Skin of body (tissue), 2 donors: ENCODE results near the gene ASGR2. TPM values are rescaled to one million over a fixed set of nuclear protein-coding genes. Genes with fewer than 3 reads are reported as not detected.
"Not testable (repeated sequence)": the region's sequence is repeated elsewhere in the genome, so short reads cannot be mapped to it uniquely, and the experiment has no call there.

Experiments used
- DNase-seq: peaks from one replicate; lab custom pipeline; 2025; lab: John Stamatoyannopoulos, UW
- total RNA-seq: library from RNA; depleted of rRNA; stranded (reverse); fragments of >200 nt; gene quantifications from one replicate; pipeline ENCODE4 v1.2.3, GENCODE V29; 2014

Gene ASGR2
- total RNA-seq, 1 donor from 2014 or later = 0.39 TPM

DNA sequence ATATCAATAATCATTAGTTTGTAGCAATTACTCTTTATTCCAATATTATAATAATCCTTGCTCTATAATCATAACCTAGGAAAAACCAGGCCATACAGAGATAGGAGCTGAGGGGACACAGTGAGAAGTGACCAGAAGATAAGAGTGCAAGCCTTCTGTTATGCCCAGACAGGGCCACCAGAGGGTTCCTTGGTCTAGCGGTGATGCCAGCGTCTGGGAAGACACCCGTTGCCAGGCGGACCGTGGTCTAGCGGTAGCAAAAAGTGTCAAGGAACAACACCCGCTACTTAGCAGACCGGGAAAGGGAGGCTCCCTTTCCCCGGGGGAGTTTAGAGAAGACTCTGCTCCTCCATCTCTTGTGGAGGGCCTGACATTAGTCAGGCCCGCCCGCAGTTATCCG is 11.8 kb upstream of the ASGR2 start:
- DNase-seq = not testable (repeated sequence)

- no peak for DNase-seq
Observed at GRCh38 chr17:7124923-7125322, 10.3 kb upstream of the ASGR2 start.

GRCh38 chr17:7123844-7124243 is 9.2 kb upstream of the ASGR2 start:
- DNase-seq = no peak

- no peak for DNase-seq
Observed at GRCh38 chr17:7122381-7122780, 7.8 kb upstream of the ASGR2 start.

- DNase-seq = not testable (repeated sequence)
Observed at GRCh38 chr17:7120635-7121034, 6.0 kb upstream of the ASGR2 start.

- DNase-seq = no peak
Observed at GRCh38 chr17:7120123-7120522, 5.5 kb upstream of the ASGR2 start.

DNA sequence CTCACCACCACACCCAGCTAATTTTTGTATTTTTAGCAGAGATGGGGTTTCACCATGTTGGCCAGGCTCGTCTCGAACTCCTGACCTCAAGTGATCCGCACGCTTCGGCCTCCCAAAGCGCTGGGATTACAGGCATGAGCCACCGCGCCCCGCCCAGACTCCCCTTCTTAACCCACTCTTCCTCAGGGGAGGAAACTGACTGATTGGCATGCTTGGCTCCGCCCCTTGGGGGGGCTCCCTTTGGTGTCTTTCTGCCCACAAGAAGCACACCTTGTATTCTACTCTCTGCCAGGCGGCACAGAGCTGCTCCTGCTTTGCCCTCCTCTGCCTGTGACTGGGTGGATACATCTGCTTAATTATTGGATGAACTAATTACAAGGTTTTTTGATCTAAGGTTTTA is 4.7 kb upstream of the ASGR2 start:
- DNase-seq = no peak

GRCh38 chr17:7114875-7115614 is 423 bp upstream of the ASGR2 start:
- no peak for DNase-seq

GRCh38 chr17:7113273-7114071 is 1.1 kb downstream of the ASGR2 start:
- DNase-seq = no peak

DNA sequence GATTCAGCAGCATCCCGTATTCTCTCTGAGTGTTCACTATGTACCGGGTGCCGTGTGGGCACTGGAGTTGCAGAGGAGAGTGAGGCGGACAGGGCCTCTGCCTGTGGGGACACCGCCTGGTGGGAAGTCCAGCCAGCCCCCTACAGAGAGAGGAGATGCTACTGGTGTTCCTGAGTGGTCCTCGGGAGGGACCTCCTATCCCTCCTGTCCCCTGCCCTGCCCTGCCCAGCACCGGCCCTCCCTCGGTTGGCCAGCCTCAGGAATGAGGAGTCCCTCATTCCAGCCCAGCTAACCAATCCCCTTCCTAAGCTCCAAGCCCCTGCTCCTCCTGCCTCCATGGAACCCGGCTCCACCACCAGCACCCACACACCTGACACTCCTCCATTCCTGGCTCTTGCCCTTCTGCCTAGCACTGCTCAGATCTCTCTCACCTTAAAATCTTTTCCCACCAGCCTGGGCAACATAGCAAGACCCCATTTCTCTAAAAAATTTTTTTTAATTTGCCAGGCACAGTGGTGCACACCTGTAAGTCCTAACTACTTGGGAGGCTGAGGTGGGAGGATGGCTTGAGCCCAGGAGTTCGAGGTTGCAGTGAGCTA is 2.0 kb downstream of the ASGR2 start:
- no peak for DNase-seq

DNA sequence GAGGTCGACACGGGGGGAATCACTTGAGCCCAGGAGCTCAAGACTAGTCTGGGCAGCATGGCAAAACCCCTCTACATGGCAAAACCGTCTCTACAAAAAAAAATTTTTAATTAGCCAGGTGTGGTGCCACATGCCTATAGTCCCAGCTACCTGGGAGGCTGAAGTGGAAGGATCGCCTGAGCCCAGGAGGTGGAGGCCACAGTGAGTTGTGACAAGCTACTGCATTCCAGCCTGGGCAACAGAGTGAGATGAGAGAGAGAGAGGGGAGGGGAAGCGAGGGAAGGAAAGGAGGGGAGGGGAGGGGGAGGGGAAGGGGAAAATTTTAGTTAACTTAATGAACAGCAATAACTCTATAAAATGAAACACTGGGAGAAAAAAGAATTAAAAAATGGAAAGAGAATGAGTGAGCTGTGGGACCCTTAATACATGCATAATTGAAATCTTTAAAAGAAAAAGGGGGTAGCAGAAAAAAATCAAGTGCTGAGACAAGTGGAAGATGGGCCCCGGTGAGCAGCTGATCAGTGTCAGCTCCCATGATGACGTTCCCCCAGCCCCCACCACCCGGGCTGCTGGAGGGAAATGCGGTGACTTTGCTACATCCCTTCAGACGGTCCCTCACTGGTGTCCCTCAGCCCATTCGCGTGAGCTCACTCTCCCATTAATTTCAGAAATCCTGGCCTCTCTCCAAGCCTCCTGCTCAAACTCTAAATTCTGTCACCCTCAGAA is 2.7 kb downstream of the ASGR2 start:
- DNase-seq = no peak

- no peak for DNase-seq
Observed at GRCh38 chr17:7110617-7111306, 3.9 kb downstream of the ASGR2 start.

DNA sequence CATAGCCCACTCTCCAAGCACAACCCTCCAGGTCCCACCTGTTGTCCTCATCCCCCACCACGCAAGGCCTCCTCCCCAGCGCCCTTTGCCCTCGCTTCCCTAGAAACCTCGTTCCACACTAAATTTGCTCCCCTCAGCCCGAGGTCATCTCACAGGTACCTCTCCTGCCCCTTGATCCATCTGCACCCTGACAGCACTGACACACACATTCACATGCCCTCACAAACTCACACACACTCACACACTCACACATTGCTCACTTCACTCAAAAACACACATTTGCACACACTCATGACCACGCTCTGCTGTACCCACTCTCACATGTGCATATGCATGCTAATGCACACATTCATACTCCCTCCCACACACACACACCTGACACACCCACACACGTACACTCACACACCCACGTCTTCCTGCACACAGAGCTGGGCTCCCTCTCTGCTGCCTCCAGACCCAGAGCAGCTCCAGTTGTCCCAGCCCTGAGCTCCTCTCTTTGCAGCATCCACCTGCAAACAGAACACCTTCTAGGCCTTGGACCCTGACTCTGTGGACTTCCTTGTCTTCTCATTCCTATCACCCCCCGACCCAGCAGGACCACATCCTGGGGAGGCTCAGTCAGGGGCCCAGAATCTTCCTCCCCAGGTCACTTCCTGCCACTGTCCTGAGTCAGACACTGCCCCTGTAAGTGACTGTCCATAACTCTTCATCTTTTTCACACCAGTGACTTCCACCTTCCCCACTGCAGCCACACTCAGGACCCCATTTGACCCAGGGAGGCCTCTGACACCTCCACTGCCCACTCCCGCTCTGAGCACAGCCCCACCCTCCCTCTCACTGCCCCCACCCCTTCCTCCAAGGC is 4.9 kb downstream of the ASGR2 start:
- no peak for DNase-seq

GRCh38 chr17:7108981-7109380 is 5.6 kb downstream of the ASGR2 start:
- DNase-seq = no peak

GRCh38 chr17:7108560-7108925 is 6.1 kb downstream of the ASGR2 start:
- DNase-seq = no peak

DNA sequence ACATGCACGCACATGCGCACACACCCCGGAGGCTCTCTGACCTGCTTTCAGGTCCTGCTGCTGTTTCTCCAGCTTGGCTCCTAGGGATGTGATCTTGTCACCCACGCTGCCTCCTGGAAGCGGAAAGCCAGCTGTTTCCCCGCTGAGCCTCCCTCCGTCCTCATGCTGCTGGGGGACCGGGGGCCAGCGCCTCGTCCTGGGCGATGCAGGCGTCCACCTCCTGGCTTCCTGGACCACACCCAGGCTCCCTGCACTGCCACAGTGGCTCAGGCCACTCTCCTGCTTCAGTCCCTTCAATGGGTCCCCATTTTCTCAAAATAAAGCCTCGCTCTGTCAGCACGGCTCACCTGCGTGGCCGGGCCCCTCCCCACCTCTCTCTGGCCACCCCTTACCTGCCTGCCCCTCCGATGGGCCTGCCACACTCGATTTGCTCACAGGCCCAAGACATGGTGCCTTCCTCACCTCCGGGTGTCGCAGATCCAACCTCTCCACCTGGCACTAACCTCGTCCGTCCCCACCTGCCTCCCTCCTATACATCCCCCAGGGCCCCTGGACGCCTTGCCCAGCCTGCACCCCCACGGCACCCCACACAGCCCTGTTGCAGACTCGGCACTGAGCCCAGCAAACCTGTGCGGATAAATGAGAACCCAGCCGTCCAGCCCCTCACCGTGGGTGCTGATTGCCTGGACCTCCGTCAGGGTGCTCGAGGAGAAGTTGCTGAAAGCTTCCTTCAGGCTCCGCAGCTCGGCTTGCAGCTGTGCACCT is 6.6 kb downstream of the ASGR2 start:
- no peak for DNase-seq

GRCh38 chr17:7107012-7107754 is 7.4 kb downstream of the ASGR2 start:
- no peak for DNase-seq

- DNase-seq = no peak
Observed at GRCh38 chr17:7102421-7102820, 12.2 kb downstream of the ASGR2 start.

DNA sequence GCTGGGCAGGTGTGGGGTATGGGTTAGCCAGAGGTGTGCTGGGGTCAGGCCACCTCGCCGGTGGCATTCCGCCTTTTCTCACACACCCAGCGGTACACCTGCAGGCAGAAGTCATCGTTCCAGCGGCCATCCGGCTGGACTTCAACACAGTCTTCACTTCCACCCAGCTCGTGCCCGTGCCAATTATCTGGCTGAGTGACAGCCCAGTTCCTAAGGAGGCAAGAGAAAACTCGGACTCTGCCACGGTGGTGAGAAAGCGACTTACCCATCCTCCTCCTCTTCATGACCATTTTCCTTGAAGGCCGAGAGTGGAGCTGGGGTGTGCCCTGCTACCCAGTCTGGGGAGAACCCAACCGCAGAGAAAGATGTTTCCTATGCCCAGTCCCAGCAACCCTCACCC is 13.1 kb downstream of the ASGR2 start:
- no peak for DNase-seq
